22Rv1 (cell line): ENCODE results near the gene TIGD1.

Source experiments
- CTCF ChIP-seq: fragments of 450-650 bp; IDR thresholded peaks from 2 replicates; pipeline ENCODE4 v1.5.1; 2017; ENCODE audit warnings: mild to moderate bottlenecking
- ZFX ChIP-seq: fragments of 450-650 bp; IDR thresholded peaks from 2 replicates; pipeline ENCODE4 v1.6.1; 2017; ENCODE audit warnings: antibody characterized with exemption, borderline replicate concordance

DNA sequence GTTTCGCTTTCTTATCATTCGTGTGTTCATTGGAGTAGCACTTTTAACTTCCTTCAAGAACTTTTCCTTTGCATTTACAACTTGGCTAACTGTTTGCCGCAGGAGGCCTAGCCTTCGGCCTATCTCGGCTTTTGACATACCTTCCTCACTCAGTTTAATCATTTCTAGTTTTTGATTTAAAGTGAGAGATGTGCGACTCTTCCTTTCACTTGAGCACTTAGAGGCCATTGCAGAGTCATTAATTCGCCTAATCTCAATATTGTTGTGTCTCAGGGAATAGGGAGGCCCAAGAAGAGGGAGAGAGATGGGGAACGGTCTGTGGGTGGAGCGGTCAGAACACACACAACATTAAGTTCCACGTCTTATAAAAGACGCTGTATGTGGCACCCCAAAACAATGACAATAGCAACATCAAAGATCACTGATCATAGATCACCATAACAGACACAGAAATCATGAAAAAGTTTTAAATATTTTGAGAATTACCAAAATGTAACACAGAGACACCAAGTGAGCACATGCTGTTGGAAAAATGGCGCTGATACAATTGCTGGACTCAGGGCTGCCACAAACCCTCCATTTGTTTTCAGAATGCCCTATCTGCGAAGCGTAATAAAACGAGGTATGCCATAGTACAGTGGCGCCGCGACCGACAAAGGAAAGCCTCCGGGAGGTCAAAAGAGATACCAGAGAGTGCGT lies 553 bp downstream of the TIGD1 start:
- TF ChIP-seq CTCF, result no peak
- TF ChIP-seq ZFX, result no peak
